Measurements from ENCODE around the gene IRAK1. TPM values are rescaled to one million over a fixed set of nuclear protein-coding genes. Genes with fewer than 3 reads are reported as not detected.

The IRAK1 gene
- total and polyA plus RNA-seq, 2 of the 8 experiments (the other 6 are each of a cell fraction or from before 2014, with no cell fraction given): 26.6 to 41.7 TPM

DNA sequence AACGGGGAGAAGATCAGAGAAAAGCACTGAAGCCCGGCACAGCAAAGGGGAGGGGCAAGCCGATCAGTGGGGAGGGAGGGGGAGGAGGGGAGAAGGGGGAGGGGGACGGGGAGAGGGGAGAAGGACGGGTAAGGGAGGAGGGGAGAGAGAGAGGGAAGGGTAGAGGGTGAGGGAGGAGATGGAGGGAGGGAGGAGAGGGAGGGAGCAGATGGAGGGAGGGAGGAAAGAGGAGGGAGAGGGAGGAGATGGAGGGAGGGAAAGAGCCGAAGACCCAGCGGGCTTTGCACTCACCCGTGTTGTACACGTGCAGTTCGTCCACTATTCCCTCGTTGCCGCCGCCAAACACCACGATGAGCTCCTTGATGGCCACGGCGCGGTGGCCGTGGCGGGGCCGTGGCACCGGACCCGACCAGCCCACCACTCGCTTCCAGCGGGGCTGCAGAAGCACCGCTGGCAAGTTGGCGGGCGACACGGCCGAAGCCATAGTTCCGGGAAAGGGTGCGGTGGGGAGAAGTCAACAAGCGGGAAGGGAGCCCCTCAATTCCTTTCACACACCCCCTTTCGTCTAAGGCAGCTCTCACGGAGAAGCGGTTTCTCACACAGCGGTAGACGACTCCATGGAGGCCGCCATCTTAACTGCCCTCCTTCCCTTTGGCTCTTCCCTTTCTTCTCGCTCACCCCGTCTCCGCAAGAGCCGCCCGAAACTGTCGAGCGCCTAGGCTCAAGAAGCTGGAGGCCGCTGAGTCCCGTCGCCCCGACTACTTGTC is 49.2 kb downstream of the IRAK1 start (continued):
- TF ChIP-seq, protein P1, sequence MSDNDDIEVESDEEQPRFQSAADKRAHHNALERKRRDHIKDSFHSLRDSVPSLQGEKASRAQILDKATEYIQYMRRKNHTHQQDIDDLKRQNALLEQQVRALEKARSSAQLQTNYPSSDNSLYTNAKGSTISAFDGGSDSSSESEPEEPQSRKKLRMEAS (IDR thresholded peaks at IDR 0.05): 0 out of 2 replicates have a peak, but pooled peaks have one; percentile 56
- TF ChIP-seq TAF1 (IDR thresholded peaks at IDR 0.05; ENCODE audit: low read depth, low read length) (0 out of 2 replicates have a peak, but pooled peaks have one; percentile 50), HDAC6 (IDR thresholded peaks at IDR 0.05; ENCODE audit: low read depth, low read length) (no peak)
